ENCODE data around the gene TMEM132D. TPM values are rescaled to one million over a fixed set of nuclear protein-coding genes. Genes with fewer than 3 reads are reported as not detected.

Gene TMEM132D
- total RNA-seq, 1 donor from 2014 or later: 1.0 TPM

GRCh38 chr12:129614221-129614885 is 289.5 kb downstream of the TMEM132D start:
- no peaks in the 10 kb centered on the region for H3K36me3 ChIP-seq
- H3K9me3 ChIP-seq: no peaks in the 10 kb centered on the region
- ATAC-seq (no peak), DNase-seq (no peak)
- no peak overlapping the region for H3K27ac ChIP-seq
- no peaks in the 10 kb centered on the region for H3K4me1 ChIP-seq
- no peaks in the 10 kb centered on the region for H3K27me3 ChIP-seq
- intact Hi-C loops (cut with DNase I): no loop called here
- TF ChIP-seq, protein P1, sequence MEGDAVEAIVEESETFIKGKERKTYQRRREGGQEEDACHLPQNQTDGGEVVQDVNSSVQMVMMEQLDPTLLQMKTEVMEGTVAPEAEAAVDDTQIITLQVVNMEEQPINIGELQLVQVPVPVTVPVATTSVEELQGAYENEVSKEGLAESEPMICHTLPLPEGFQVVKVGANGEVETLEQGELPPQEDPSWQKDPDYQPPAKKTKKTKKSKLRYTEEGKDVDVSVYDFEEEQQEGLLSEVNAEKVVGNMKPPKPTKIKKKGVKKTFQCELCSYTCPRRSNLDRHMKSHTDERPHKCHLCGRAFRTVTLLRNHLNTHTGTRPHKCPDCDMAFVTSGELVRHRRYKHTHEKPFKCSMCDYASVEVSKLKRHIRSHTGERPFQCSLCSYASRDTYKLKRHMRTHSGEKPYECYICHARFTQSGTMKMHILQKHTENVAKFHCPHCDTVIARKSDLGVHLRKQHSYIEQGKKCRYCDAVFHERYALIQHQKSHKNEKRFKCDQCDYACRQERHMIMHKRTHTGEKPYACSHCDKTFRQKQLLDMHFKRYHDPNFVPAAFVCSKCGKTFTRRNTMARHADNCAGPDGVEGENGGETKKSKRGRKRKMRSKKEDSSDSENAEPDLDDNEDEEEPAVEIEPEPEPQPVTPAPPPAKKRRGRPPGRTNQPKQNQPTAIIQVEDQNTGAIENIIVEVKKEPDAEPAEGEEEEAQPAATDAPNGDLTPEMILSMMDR (IDR thresholded peaks at IDR 0.05): no peak
- H3K4me3 ChIP-seq: no peak overlapping the region

- no peak overlapping the region for H3K27ac ChIP-seq
- no peaks in the 10 kb centered on the region for H3K9me3 ChIP-seq
- no peaks in the 10 kb centered on the region for H3K36me3 ChIP-seq
- intact Hi-C loops (cut with DNase I): no loop called here
- TF ChIP-seq, protein P1 (IDR thresholded peaks at IDR 0.05): no peak
- no peaks in the 10 kb centered on the region for H3K4me1 ChIP-seq
- no peaks in the 10 kb centered on the region for H3K27me3 ChIP-seq
- H3K4me3 ChIP-seq: no peak overlapping the region
- DNase-seq: no peak
- ATAC-seq: no peak
Measured at GRCh38 chr12:129613314-129613713, 290.5 kb downstream of the TMEM132D start.

DNA sequence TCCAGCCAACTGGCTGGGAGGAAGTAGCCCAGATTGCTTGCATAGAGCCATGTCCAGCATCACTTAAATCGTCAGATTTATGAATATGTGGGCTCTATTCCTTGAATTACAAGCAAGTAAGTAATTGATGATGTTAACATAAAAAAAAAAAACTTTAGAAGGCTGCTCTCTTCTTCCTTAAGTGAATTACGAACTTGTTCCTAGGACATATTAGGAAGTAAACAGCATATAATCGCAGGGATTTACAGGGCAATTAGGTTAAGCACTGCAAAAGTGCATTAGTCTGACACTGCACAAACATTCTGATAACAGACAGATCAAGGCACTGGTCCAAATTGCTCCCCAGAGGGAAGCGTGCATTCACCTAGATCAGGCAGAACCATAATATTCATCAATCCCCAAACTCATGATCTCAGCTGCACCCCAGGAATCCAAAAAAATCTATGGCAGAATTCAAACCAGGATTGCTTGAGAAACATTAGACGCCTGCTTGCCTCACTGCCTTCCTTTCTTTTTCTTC is 293.2 kb downstream of the TMEM132D start:
- no peak for DNase-seq
- intact Hi-C loops (cut with DNase I): no loop called here
- Histone ChIP-seq H3K4me3 (no peak overlapping the region), H3K27me3 (no peaks in the 10 kb centered on the region), H3K4me1 (no peaks in the 10 kb centered on the region), H3K27ac (no peak overlapping the region), H3K36me3 (no peaks in the 10 kb centered on the region), H3K9me3 (no peaks in the 10 kb centered on the region)
- TF ChIP-seq, protein P1 (IDR thresholded peaks at IDR 0.05): no peak
- ATAC-seq: no peak

DNA sequence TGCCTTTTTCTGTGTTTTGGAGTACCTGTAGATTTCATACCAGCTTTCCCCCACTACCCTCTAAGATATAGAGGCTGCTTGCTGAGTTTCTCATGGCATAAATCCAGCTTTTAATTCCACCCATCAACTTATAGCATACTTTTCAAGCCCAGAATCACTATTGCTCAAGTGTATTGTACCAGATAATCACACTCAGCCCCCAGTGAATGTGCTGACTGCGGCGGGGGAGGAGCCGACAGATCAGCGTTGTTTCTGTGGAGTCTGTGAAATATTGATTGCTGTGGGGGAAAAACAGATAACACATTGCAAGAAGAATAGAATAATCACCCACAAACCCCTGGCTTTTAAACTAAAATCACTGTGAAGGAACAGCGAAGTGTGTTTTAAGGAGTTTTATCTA is 296.1 kb downstream of the TMEM132D start:
- Histone ChIP-seq H3K36me3 (no peaks in the 10 kb centered on the region), H3K27ac (no peak overlapping the region), H3K4me3 (no peak overlapping the region), H3K27me3 (no peaks in the 10 kb centered on the region), H3K4me1 (no peaks in the 10 kb centered on the region), H3K9me3 (no peaks in the 10 kb centered on the region)
- no peak for DNase-seq
- intact Hi-C loops (cut with DNase I): no loop called here
- TF ChIP-seq, protein P1 (IDR thresholded peaks at IDR 0.05): no peak
- ATAC-seq: no peak

GRCh38 chr12:129607301-129607700 is 296.5 kb downstream of the TMEM132D start:
- DNase-seq: no peak
- no peak overlapping the region for H3K4me3 ChIP-seq
- no peak overlapping the region for H3K27ac ChIP-seq
- no peaks in the 10 kb centered on the region for H3K4me1 ChIP-seq
- no peaks in the 10 kb centered on the region for H3K27me3 ChIP-seq
- TF ChIP-seq, protein P1 (IDR thresholded peaks at IDR 0.05): no peak
- intact Hi-C loops (cut with DNase I): no loop called here
- H3K36me3 ChIP-seq: no peaks in the 10 kb centered on the region
- H3K9me3 ChIP-seq: no peaks in the 10 kb centered on the region
- ATAC-seq: no peak
